GM13977 (cell line): ENCODE measurements around the gene ZHX3.

Experiments used
- DNase-seq: peaks from one replicate; pipeline ENCODE4 v3.0.0; 2012; ENCODE audit warnings: low spot score
- in situ Hi-C: fragments of 300-500 bp; cut with MboI; formaldehyde crosslinking; loops from one replicate; pipeline ENCODE4 v1.12.0; 2022; ENCODE audit warnings: low sequenced_read_pairs, low pct_unique_long_range_greater_than_20kb, mixed read lengths, inconsistent platforms; ENCODE audit not compliant: unreplicated experiment
- TF ChIP-seq, protein P1 (sequence below): IDR thresholded peaks from 2 replicates; pipeline ENCODE4 v1.5.1; 2012; ENCODE audit warnings: mild to moderate bottlenecking, control low read depth; ENCODE audit not compliant: insufficient read depth; ENCODE audit errors: extremely low read depth, missing control alignments

ZHX3 gene

GRCh38 chr20:41261790-41262717 lies 55.5 kb downstream of the ZHX3 start:
- no peak for DNase-seq
- TF ChIP-seq, protein P1, sequence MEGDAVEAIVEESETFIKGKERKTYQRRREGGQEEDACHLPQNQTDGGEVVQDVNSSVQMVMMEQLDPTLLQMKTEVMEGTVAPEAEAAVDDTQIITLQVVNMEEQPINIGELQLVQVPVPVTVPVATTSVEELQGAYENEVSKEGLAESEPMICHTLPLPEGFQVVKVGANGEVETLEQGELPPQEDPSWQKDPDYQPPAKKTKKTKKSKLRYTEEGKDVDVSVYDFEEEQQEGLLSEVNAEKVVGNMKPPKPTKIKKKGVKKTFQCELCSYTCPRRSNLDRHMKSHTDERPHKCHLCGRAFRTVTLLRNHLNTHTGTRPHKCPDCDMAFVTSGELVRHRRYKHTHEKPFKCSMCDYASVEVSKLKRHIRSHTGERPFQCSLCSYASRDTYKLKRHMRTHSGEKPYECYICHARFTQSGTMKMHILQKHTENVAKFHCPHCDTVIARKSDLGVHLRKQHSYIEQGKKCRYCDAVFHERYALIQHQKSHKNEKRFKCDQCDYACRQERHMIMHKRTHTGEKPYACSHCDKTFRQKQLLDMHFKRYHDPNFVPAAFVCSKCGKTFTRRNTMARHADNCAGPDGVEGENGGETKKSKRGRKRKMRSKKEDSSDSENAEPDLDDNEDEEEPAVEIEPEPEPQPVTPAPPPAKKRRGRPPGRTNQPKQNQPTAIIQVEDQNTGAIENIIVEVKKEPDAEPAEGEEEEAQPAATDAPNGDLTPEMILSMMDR: no peak
- in situ Hi-C loops: no loop called here

DNA sequence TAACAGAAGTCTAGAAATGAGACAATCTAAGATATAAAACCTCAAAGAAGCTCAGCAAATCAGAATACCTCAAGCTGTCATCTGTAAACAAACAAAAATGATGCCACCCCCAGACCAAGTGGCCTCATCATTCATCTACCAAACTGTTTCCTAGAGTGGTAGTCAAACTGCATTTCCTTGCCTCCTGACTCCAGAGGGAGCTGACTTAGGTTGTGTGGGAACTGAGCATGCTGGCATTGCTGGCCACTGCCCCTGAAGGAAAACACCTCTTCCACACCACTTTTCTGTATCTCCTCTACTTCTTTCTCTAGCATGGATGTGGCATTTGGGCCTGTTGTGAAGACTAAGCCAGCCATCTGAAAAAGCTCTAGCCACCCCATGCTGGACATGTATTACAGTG lies 56.3 kb downstream of the ZHX3 start:
- TF ChIP-seq, protein P1: no peak
- in situ Hi-C loops: no loop called here
- DNase-seq: no peak

DNA sequence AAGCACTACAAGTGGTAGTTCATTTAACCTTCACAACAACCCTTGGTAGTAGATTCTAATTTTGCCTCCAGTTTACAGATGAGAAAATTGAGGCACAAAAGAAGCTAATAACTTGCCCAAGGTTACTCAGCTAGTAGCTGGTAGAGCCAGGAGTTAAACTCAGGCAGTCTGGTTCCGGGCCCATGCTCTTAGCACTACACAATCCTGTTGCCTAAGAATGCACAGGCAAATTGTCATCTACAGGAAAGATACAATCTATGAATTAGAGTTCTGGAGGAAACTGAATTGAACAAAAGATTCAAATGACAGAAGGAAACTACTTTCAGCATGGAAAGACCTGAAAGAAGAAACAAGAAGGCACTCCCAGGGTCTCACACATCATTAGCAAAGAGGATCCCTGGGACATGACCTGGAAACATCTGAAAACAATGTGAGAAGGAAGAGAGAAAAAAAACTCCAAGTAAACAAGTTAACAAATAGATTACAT lies 56.8 kb downstream of the ZHX3 start:
- in situ Hi-C loops: no loop called here
- DNase-seq: no peak

GRCh38 chr20:41259309-41259708 lies 58.2 kb downstream of the ZHX3 start:
- no peak for DNase-seq
- TF ChIP-seq, protein P1: no peak
- in situ Hi-C loops: no loop called here

More for the DNA sequence above, 56.8 kb downstream of the ZHX3 start:
- TF ChIP-seq, protein P1: no peak

- no peak for DNase-seq
- TF ChIP-seq, protein P1: no peak
- in situ Hi-C loops: no loop called here
Observed at GRCh38 chr20:41258474-41258873, 59.1 kb downstream of the ZHX3 start.

GRCh38 chr20:41256516-41256915 lies 61.0 kb downstream of the ZHX3 start:
- in situ Hi-C loops: no loop called here
- DNase-seq: no peak
- TF ChIP-seq, protein P1: no peak
